Transverse colon (tissue), 4 donors: ENCODE measurements around the gene RAB28.

Experiments used
- EP300 ChIP-seq: sonication (generic); formaldehyde crosslinking; IDR thresholded peaks from one replicate; pipeline ENCODE4 v1.6.1; 2017; ENCODE audit warnings: antibody characterized with exemption, low read depth
- POLR2A ChIP-seq: fragments of 450-650 bp; IDR thresholded peaks from one replicate; pipeline ENCODE4 v1.6.1; 2016; ENCODE audit warnings: antibody characterized with exemption, mild to moderate bottlenecking, moderate library complexity
- POLR2AphosphoS5 ChIP-seq, 3 donors: sonication (generic); formaldehyde crosslinking; IDR thresholded peaks; one replicate each; pipeline ENCODE4 v1.6.1; 2016; ENCODE audit warnings: antibody characterized with exemption in 3 of 3
- TF ChIP-seq, protein P1 (sequence below), 5 experiments: fragments of 200-600 bp in 3 of 5; fragments of 450-650 bp in 2 of 5; sonication (generic) in 3 of 5; IDR thresholded peaks; 1 replicate in 2 of 5; 2 replicates in 3 of 5; pipeline ENCODE4 v1.5.1; 2016 to 2017; ENCODE audit warnings: antibody characterized with exemption in 5 of 5, inconsistent platforms in 3 of 5, mild to moderate bottlenecking in 2 of 5, moderate library complexity in 1 of 5

DNA sequence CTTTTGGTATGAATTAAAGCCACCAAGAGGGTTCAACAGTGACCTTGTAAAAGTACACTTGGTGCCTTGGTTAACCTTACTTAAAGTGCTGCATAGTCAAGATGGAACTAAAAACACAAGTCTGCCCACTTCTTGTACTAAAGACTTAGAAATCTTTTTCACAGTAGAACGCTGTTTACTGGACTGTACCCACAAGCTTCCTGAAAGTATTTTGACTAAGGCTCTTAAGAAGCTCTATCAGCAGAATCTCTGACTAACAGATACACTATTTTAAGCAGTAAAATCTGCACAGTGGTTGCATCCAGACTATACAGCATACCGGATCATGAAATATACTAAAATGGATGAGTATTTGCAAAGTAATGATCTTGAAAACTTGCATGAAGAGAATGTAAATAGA is 7.2 kb downstream of the RAB28 start:
- TF ChIP-seq, protein P1, sequence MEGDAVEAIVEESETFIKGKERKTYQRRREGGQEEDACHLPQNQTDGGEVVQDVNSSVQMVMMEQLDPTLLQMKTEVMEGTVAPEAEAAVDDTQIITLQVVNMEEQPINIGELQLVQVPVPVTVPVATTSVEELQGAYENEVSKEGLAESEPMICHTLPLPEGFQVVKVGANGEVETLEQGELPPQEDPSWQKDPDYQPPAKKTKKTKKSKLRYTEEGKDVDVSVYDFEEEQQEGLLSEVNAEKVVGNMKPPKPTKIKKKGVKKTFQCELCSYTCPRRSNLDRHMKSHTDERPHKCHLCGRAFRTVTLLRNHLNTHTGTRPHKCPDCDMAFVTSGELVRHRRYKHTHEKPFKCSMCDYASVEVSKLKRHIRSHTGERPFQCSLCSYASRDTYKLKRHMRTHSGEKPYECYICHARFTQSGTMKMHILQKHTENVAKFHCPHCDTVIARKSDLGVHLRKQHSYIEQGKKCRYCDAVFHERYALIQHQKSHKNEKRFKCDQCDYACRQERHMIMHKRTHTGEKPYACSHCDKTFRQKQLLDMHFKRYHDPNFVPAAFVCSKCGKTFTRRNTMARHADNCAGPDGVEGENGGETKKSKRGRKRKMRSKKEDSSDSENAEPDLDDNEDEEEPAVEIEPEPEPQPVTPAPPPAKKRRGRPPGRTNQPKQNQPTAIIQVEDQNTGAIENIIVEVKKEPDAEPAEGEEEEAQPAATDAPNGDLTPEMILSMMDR (IDR thresholded peaks at IDR 0.05): no peak
- TF ChIP-seq POLR2A: no peak
- no peak for TF ChIP-seq POLR2AphosphoS5 (IDR thresholded peaks at IDR 0.05)
- no peak for TF ChIP-seq EP300
